ENCODE data around the gene APOBEC3B.
"Not testable (repeated sequence)": the region's sequence is repeated elsewhere in the genome, so short reads cannot be mapped to it uniquely, and the experiment has no call there.

APOBEC3B gene

DNA sequence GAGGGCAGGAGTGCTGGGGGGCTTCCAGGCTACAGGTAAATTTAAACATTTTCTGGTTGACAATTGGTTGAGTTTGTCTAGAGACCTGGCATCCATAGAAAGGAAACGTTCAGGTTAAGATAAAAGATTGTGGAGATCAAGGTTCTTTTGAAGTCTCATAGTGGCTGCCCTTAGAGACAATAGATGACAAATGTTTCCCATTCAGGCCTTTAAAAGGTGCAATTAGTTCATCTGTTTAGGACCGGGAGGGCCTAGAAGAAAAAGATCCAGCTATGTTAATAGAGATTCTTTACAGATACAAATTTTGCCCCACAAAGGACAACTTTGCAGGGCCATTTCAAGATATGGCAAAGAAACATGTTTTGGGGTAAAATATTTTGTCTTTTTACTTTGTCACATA is 54.9 kb downstream of the APOBEC3B start:
- not testable (repeated sequence) for DNase-seq

DNA sequence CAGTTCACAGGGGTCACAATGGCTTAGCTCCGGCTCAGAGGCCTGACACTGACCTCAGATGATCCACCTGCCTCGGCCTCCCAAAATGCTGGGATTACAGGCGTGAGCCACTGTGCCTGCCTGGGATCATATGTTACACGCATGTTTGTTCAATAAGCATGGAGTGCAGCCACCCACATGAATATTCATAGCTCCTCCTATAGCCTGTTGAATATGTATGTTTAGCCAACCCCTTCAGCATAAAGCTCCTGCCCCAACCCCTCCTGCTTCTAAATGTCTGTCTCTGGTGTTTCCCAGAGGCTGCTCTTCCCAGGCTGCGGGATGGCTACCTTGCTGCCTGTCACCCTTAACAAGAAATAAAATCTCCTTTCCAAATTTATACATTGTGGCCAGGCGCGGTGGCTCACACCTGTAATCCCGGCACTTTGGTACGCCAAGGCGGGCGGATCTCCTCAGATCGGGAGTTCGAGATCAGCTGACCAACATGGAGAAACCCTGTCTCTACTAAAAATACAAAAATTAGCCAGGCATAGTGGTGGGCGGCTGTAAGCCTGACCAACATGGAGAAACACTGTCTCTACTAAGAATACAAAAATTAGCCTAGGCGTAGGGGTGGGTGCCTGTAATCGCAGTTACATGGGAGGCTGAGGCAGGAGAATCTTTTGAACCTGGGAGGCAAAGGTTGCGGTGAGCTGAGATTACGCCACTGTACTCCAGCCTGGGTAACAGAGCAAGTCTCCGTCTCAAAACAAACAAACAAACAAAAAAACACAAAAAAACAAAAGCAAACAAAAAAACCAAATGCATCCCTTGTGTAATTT is 57.4 kb downstream of the APOBEC3B start:
- no peak for DNase-seq

DNA sequence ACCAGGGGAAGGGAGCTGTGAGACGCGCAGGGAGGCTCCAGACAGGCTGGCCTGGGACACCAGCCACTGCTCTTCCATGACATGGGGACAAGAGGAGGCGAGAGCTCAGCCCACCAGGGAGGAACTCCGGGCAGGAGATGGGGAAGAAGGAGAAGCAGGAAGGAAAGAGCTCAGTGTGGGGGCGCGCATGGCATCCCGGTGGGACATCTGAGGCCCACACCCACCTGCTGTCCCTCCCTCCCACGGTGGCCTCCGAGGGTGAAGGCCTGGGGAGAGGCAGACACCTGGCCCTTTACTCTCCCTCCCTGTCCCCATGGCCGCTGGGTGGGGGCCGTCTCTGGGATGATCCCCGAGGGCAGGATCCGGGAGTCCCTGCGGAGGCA is 58.0 kb downstream of the APOBEC3B start:
- DNase-seq: not testable (repeated sequence)

DNA sequence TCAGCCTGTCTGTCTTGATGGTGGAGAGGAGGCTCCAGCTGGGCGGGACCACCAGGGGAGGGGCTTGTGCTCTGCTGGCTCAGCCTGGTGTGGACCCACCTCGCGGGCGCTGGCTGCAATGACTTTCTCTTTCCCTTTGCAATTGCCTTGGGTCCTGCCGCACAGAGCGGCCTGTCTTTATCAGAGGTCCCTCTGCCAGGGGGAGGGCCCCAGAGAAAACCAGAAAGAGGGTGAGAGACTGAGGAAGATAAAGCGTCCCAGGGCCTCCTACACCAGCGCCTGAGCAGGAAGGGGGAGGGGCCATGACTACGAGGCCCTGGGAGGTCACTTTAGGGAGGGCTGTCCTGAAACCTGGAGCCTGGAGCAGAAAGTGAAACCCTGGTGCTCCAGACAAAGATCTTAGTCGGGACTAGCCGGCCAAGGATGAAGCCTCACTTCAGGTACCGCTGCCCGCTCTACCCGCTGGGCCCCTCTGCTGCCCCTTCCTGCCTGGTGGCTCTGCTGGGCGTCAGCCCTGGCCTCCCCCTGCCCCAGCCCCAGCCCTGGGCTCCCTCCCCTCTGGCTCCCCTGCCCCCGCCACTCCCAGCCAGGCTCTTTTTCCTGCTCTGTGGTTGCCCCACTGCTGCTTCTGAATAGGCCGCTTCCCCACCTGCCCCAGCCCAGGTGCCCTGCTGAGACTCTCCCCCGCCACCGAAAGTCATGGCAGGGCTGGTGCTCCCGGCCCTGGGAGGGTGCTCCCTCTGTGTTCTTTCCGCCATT is 58.6 kb downstream of the APOBEC3B start, which contains the start of gene APOBEC3F:
TSS of gene APOBEC3F (plus strand) at position 327 of the 759 bp plus-strand sequence. CDS start at position 424, 97 bp downstream.
- peak; percentile 67 for DNase-seq

DNA sequence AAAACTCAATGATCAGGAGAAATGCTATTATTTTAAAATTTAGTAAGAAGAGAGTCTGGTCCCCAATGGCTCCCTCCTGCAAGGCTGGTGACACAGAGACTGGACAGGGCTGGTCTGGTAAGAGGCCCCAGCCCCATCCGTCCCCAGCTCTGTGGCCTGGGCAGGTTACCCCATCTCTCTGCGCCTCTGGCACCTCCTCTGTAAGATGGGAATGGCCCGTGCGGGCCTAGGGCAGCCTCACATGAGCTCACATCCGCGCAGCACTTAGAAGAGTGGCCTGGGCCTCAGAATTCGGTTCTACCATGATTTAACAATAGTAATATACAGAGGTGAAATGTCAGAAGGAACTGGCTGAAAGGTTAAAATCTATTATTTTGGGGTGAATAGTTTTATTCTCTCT is 59.8 kb downstream of the APOBEC3B start:
- DNase-seq: no peak

All from activated naive CD4-positive, alpha-beta T cell treated with anti-CD3 and anti-CD28 coated beads, Interleukin-2, amount 50 U/mL, for 16 hours (primary cell).